Endometrium (tissue), 2 donors: ENCODE results near the gene NOS1AP.

Experiments
- FAIRE-seq: peaks from 2 replicates; lab custom pipeline; 2012; peaks lifted over from hg19 to GRCh38; lab: Jason Lieb, UNC
- donor health status: control.
- donor health status: control.

The NOS1AP gene

DNA sequence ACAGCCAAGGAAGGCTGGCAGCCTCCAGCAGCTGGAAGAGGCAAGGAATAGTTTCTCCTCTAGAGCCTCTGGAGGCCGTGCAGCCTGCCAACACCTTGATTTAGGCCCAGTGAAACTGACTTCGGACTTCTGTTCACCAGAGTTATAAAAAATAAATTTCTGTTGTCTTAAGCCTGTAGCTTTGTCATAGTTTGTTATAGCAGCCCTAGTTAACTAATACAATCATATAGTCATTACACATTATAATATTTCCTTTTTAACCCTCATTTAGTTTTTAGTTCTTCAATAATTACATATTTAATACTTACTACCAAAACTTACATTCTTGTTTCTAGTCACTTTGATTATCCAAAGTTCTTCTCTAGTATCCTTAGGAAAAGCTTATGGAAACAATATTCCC lies 20.3 kb downstream of the NOS1AP start:
- no peak for FAIRE-seq

DNA sequence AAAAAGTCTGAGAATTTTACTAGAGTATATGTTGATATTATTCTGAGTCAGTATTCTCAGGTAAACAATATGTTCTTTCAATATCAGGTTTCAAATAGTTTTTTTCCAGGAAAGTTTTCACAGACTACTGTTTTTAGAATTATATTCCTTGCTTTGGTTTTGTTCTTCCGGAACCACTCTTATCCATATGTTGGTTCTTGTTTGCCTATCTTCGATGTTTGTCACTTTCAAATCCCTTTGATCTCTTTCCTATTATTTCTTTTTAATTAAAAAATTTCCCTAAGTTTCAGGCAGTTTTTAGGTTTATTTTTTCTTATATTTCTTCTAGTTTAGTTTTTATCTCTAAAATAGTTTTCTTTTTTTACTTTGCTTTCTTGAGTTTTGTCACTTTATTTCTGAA lies 20.9 kb downstream of the NOS1AP start:
- FAIRE-seq, result no peak

DNA sequence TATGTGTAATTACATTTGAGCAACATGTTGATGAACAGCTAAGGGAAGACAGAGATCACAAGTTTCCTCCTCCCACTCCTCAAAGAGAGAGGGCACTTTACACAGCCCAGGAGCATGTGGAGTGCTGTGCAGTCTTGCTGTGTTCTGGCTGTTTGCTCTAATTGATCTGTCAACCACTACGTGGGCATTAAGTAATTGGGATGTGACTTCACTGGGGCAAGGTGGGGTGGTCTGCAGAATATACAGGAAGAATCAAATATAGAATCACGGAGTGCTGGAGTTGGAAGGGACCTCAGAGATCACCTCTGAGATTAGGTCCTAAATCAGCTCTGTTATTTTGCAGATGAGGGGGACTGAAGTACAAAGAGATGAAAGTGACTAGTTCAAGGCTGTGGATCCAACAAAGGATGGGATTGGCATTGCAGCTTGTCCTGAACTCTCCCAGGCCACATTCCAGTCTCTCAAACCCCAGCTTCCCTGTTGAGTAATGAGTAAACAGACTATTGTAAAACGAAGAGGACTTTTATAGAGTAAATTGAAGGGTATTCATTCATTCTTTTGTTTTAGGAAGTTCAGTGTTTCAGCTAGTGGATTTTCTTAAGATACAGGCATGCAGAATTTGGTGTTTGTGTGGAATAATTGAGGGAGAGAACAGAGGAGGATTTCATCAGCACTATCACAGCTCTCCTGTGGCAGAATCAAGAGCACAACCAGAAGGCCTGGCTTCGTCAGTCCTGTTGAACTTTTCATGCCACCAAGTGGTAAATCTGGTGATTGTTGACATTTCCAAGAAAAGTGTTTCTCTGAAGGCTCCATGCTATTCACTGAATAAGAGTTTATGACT lies 22.4 kb downstream of the NOS1AP start:
- no peak for FAIRE-seq

DNA sequence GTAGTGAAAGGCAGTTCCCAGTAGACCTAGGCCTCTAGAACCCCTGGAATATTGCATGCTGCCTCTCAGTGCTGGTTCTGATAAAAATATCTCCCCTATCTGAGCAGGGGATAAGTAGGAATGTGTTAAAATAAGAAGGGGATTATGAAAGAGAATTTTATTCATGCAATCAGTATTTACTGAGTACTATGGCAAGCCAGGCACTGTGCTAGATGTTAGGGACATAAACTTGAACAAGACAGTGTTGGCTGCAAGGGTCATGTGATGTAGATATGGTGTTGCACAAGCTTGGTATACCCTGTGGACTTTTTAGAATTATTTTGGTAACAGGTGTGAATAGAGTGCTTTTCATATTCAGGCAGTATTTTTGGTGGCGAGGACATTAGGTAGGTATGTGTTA lies 23.6 kb downstream of the NOS1AP start:
- FAIRE-seq, result no peak

DNA sequence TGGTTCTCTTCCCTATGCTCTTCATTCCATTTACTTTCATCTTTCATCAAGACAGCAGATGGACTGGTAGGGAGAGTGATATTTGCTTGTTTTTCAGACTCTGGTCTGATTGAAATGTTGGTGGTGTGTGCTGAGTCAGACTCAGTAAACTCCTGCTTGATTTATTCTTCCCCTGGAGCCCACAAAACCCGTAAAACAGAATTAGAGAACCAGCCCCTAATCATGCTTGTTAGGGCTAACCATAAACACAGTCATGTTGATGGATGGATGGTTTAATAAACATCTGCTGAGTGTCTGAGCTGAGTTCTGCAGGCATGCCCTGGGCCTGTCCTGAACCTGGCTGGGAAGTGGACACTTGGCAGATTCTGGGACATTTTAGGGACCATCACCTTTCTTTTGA lies 24.8 kb downstream of the NOS1AP start:
- FAIRE-seq, result no peak

DNA sequence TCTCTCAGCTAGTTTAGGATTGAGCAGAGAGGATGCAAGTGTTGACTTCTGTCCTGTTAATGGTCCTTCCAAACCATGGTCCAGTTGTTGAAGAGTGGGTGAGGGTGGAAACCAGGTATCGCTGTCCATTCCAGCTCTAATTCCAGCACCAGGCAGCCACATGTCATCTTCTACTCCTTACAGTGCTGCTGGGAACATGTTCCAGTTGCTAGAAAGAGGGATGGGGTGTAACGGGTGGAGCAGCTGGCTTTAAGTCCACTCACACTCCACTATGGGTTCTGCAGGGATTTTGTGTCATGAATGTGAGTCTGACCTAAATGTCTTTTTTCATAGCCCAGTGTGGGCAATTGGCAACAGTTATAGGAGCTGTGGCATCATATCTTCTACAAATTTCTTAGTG lies 25.2 kb downstream of the NOS1AP start:
- no peak for FAIRE-seq

DNA sequence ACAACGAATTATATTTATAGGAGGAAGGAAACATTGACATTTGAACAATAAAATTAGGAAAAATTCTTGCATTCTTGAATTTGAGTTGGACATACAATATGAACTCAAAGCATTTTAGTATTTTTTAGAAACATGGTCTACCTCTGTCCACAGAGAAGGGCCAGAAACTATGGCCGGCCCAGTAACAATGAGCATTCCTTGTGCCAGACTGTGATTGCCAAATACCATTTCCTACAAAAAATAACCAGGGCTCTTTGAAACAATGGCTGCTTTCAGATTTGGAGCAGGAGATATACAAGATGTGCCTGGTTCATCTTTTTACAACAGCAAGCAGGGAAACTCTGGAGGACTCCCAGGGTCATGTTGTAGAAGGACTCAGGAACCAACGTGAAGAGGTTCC lies 38.4 kb downstream of the NOS1AP start:
- no peak for FAIRE-seq

DNA sequence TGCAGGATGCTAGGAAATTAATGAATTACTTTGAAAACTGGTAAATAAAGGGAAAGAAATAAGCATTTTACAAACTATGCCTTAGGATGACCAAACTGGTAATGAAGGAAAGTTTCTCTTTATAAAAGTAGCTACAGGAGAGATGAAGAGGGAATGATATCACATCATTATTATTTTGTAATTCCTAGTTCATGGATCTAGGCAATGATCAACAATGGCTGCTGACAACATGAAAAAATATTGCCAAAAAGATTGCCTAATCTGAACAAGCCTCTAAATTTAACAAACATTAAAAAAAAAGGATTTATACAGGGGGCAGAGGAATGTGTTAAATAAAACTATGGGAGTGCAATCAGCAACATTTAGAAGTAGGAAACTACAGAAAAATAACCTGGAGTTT lies 38.9 kb downstream of the NOS1AP start:
- FAIRE-seq, result no peak

DNA sequence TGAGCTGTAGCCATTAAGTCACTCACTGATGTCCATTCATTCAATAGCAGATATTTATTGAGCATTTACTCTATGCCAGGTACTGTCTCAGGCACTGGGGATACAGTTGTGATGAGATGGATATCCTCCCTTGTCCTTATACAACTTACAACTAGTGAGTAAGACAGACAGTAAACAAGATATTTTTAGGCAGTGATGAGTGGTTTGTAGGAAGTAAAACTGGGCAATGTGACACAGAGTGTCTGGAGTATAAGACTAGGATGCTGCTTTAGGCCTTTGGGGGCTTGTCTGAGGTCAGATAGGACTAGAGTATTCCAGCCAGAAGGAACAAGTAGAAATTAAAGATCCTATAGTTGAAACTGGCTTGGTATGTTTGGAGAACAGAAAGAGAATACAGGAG lies 41.4 kb downstream of the NOS1AP start:
- no peak for FAIRE-seq

DNA sequence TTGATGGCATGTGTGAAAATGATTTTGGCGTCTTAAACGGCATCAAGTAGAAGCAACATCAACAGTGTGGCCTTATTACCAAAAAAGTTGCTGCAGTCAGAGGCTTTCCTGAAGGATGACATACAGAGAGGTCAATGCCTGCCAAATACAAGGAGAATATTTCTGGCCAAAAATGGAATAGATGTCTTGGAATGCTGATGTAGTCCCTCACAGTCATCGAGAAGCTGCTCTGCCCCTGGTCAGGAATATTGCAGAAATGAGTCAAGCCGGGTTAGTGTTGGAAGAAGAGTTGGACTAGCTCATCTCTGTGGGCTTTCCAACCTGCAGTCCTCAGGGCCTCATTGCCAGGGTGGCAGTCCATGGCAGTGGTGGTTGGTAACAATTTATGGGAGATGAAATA lies 42.1 kb downstream of the NOS1AP start:
- no peak for FAIRE-seq

DNA sequence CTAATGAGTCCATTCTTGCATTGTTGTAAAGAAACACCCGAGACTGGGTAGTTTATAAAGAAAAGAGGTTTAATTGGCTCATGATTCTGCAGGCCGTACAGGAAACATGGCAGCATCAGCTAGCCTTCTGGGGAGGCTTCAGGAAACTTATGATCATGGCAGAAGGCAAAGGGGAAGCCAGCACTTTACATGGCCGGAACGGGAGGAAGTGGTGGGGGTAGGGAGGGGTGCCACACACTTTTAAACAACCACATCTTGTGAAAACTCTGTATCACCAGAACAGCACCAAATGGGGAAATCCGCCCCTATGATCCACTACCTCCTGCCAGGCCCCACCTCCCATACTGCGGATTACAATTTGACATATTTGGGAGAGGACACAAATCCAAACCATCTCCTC lies 43.9 kb downstream of the NOS1AP start:
- FAIRE-seq, result no peak

DNA sequence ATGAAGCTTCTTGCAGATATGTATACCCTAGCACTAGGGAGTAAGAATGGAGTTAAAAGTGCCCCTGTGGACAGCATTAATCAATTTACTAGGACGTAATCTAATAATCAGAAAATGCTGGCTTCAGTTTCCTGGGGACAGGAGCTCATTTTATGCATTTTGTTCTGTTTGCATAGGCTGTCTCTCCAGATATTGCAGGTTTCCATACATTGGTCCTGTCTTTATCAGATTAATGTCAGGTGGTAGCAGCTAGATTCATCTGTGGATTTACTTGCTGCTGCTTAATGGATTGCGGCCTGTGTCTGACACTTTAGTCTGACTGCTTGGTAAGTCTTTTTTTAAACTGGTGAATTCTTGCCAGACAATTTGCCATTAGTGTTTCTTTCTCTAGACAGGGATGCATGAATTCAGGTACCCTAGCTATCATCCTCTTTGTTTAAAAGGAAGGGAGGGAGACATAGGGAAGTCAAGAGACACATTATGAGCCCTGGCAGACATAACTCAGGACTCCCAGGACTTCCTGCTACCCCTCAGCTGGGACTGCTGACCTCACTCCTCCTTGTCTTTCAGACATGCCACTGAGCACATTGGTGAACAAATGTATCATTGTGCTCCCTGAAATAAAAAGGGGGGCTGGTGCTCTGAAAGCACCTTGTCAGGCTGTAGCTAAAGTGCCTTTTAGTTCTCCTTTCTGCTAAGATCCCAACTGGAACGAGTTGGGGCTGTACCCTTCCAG lies 47.7 kb downstream of the NOS1AP start:
- FAIRE-seq, result no peak

DNA sequence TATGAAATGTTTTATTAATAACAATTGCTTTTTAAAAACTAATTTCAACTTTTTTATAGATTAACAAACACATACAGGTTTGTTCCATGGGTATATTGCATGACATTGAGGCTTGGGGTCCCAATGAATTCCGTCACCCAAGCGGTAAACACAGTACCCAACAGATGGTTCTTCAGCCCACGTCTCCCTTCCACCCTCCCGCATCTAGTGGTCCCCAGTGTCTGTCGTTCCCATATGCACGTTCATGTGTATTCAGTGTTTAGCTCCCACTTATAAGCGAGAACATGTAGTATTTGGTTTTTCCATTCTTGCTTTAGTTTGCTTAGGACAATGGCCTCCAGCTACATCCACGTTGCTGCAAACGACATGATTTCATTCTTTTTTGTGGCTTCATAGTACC lies 48.6 kb downstream of the NOS1AP start:
- FAIRE-seq, result no peak

DNA sequence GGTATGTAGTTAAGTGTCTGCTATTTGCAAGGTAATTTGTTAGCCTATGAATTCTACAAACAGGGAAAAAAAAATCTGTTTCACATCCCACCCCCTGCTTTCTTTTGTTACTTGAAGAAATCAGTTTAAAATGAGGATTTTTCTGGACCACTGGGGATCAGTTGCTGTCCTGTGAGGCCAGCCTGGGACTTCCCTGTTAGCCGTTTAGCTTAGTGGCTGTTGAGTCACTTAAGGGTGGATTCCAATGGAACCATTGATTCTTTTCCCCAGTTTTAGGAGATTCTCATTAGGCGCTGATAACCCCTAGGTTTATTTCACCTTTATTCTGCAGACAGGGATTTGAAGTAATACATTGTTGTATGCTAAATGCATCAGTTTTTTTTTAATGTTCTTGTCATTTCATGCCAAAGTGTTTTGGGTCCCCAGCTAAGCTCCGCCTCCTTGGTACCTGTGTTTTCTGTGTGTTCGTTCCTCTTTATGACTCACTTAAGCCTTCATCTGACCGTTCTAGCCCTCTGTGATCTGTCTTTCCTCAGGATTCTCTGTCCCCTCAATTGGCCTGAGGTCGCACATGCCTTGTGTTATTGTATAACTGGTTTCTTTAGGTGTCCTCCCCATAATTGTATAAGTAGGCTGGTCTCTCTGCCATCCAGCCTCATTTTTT lies 59.3 kb downstream of the NOS1AP start:
- FAIRE-seq, result no peak

DNA sequence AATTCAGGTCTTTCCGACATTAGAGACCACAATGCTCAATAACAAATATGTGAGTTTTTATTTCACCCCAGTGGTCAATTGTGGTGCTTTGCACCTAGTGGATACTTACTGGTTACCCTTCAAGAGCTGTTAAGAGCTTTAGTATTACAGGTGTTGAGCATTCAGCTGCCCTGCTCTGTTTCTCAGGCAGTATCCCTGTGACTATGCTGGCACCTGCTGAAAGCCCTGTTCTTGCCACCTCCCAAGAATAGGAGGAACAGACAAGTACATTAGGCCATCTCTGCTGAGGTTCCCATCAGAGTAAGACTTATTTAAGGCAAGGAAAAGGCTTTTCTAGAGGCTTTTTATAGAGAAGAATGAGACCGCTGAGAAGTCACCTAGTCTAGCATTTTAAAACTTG lies 60.8 kb downstream of the NOS1AP start:
- no peak for FAIRE-seq

DNA sequence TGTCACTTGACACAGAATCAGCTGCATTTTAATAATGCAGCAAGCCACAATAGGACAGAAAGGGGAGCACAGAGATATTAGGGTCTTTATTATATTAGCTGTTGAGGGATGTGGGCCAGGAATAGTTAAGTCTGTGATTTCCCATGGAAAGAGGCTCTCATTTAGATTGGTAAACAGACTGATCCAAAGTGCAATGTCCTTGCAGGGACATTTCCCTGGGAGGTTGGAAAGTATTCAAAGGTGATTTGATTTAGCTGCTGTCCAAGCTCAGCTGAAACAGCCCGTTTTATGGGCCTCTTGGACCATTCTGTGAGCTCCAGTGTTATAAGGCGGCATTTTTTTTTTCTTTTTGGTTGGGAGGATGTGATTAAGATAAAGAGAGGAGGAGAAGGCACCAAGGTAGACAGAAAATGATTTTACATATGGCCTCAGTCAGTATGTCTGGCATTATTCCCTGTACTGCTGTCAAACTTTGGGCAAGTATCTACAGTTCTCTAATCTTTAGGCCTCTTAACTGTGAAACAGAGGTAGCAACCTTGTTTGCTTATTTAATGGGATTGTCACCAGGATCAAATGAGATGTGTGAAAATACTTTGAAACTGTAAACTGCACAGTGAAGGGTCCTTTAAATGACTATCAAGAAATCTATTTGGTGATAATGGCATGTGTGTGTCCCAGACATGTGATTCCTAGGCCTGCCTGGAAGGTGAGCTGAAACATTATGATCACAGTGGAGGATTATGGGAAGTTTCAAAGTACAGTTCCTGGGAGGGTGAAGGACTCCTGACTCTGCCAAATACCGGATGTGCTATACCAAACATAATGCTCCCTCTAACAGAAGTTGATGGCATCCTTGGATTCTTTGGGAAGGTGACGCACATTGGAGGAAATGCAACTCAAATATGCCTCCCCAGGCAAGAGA lies 62.2 kb downstream of the NOS1AP start:
- no peak for FAIRE-seq

DNA sequence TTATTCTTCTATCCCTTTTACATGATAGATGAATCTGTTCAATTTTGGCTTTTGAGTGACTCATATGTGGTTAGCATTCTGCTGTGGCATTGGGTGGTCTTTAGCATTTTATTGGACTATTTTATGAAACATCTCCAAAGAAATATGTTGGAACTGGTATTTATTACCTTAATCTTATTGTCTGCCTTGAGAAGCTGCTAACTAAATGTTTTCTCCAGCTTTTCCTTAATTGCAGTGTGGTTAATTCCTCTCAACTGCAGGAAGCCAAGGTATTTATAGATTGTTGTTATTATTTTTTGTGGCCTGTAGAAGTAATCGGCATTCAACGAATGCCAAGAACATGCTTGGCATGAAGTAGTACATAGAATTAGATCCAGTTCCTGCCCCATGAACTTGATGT lies 64.1 kb downstream of the NOS1AP start:
- no peak for FAIRE-seq

DNA sequence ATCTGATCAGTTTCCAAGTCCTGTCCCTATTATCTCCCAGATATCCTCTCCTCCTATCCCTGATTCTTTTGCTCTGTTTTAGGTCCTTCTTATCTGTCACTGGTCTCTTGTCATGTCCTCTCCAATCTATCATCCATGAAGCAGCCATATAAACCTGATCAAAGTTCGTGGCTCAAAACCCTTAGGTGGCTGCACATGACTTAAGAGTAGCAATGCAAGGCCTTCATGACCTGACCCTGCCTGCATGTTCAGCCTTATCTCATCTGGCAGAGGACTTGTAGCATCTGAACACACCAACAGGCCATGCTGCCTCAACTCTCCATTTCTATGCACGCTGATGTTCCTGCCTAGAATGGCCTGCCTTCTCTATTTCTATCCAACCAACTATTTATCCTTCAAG lies 65.2 kb downstream of the NOS1AP start:
- no peak for FAIRE-seq

DNA sequence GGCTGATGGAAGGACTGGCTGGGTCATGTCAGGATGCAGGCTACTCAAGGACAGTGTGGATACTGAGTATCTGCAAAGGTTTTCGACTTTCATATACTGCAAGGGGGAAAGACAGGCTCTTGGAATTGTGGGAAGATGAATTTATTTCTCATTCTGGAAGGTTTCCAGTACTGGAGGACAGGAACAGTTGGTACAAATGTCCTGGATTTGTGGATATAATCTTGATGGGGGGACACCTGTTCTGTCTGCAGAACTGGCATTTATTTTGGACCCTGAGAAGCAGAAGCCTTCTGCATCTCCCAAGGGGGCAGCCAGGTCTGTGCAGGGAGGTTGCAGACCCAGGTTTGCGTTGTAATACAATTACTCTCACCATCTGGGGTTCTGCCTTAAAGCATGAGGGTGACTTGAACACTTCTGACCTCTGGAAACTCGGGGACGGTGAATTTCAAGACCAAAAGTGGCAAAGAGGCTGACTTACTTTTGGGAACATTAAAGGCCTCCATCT lies 65.8 kb downstream of the NOS1AP start:
- FAIRE-seq, result no peak

DNA sequence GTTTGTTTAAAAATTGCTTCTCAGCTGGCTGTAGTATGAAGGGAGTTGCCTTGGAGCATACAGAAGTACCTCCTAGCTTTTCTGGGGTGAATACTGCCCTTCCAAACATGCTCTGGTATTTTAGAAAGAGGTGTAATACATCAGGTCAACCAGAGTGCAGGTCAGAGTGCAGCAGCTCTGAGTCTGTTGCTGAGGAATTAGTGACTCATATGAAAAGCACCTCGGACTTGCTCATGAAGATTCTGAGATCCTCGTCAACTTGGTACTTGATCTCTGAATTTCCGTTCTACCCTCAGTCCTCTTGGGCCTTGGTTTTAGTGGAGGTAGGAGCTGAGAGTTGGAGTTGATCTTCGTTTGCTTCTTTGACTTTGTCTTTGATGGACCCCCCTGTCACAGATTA lies 67.3 kb downstream of the NOS1AP start:
- FAIRE-seq, result no peak

DNA sequence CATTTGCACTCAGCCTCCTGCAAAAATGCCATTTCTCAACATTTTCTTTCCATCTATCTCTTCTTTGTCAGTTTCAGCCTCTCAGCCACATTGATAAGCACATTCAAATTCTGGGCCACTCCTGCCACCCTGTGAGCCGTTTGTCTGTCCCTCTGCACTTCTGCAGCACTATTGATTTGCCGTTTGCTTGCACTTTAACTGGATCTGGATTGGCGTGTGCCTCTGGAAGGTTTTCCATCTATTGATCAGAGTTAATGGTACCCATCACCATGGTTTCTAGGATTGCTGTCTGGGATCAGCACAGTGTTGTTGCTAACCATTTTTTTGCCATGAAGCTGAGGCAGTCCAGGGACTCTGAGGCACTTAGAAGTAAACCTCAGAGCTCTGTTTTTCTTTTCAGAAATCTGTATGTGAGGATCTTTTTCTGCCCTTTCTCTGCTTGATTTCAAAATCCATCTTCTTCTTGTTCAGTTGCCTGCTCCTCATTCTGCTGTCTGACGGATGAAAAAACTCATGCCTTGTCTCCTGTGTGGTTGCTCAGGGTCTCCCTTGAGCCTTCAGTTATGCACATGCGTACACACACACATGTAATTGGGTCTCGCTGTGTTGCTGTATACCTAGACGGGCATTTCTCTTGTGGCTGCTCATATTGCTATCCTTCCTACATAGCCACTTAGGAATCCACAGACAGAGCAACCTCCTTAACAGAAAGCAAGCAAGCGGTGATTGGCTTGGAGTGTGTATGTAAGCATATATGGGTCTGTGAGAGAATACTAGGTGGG lies 67.9 kb downstream of the NOS1AP start:
- FAIRE-seq, result no peak
